Activated naive CD8-positive, alpha-beta T cell treated with anti-CD3 and anti-CD28 coated beads, Interleukin-2, amount 10 ng/mL, durations not matched to agents 7 days and 5 days (primary cell): ENCODE measurements around the gene TPX2. TPM values are rescaled to one million over a fixed set of nuclear protein-coding genes. Genes with fewer than 3 reads are reported as not detected.

Source experiments
- ATAC-seq: fragments of 150-1000 bp; cut with Tn5 transposase; one replicate; pipeline ENCODE4 v1.10.0; 2021; ENCODE audit warnings: low read depth, moderate library complexity
- POLR2A ChIA-PET: fragments of 350-600 bp; sonication (Branson Sonifier 250); formaldehyde crosslinking; loops from one replicate; lab custom pipeline; 2021; ENCODE audit warnings: antibody characterized with exemption; lab: Charles Lee
- DNase-seq: peaks from one replicate; pipeline ENCODE4 v3.0.0; 2021
- H3K27ac Mint-ChIP-seq: one replicate; pipeline ENCODE4 v1.8.0; 2022; ENCODE audit warnings: mild to moderate bottlenecking, mixed read lengths
- H3K27me3 Mint-ChIP-seq: one replicate; pipeline ENCODE4 v1.8.0; 2022; ENCODE audit warnings: mild to moderate bottlenecking, moderate library complexity, mixed read lengths
- H3K36me3 Mint-ChIP-seq: one replicate; pipeline ENCODE4 v1.8.0; 2021; ENCODE audit warnings: mild to moderate bottlenecking, mixed read lengths
- H3K4me1 Mint-ChIP-seq: one replicate; pipeline ENCODE4 v1.8.0; 2021; ENCODE audit warnings: mixed read lengths
- H3K4me3 Mint-ChIP-seq: one replicate; pipeline ENCODE4 v1.8.0; 2022; ENCODE audit warnings: mild to moderate bottlenecking, moderate library complexity, mixed read lengths
- H3K9me3 Mint-ChIP-seq: one replicate; pipeline ENCODE4 v1.8.0; 2021; ENCODE audit warnings: mixed read lengths
- total RNA-seq, 2 experiments: library from RNA; stranded (reverse); gene quantifications; one replicate each; pipeline ENCODE4 v1.2.3, GENCODE V29; 2021

Gene TPX2
- total RNA-seq, 2 experiments from 2014 or later: 111 to 114 TPM

DNA sequence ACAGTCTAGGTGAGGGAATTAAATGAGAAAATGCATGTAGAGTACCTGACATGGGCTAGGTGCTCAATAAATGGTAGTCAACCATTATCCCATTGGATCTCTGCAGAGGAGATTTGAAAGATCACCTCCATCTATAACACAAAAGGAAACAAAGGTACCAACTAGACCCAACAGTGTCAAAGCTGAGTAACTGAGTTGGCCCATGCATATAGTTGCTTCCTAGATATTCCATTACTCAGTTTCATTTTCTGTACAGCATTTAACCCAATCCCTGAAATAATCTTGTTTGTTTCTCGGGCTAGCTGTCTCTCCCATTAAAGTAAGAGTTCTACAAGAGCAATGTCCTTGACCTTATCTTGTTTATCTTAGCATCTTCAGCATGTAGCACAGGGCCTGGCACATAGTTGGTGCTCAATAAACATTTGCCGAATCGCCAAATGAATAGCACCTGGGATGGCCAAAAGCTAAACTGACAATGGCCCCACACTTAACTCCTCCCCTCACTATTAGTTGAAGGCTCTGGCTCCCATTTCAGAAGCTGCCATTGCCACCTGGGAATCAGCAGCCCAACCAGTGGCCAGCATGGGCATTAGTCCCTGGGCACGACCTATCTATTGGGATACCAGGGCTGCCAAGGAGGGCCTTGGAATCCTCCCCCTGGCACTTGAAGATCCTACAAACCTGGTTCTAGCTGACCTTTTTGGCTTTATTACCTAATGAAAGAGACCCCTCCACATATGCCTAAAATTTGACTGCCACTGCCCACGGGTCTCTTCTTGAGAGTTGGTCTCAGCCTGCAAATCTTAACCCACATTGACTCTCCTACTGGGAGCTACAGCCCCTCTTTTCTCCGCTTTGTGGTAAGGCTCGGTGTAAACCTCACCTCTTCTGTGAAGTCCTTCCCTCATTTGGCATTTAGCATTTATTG is 39.0 kb upstream of the TPX2 start:
- Mint-ChIP-seq H3K9me3 (no peaks in the 10 kb centered on the region), H3K27ac (peak overlapping the region; percentile 85), H3K4me1 (peaks cover 53% of the 10 kb centered on the region), H3K36me3 (peaks cover 37% of the 10 kb centered on the region), H3K27me3 (no peaks in the 10 kb centered on the region), H3K4me3 (no peak overlapping the region)
- ATAC-seq: no peak
- DNase-seq: no peak
- POLR2A ChIA-PET: interaction anchor here (1.1 to 3.3 kb wide), 10 partner anchors 11 to 38 kb away, joined by 3 to 12 read pairs (median 7); no protein-coding TSS in a partner anchor

DNA sequence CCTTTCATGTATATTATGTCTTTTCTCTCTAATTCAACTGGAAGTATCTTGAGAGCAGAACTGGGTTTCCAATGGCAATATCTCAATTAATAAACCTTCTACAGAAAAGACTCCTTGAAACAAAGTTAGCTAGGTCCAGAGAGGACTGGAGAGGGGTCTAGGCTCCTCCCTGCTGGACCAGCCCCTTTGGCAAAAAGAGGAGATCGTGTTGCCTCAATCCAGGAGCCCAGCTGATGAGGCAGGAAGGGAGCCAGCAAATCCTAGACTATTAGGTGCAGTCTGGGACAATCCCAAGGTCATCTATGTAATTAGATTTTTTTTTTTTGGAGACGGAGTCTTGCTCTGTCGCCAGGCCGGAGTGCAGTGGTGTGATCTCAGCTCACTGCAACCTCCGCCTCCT is 38.3 kb upstream of the TPX2 start:
- peaks cover 37% of the 10 kb centered on the region for H3K36me3 Mint-ChIP-seq
- H3K4me1 Mint-ChIP-seq: peaks cover 50% of the 10 kb centered on the region
- H3K27me3 Mint-ChIP-seq: no peaks in the 10 kb centered on the region
- ATAC-seq (no peak), DNase-seq (no peak)
- H3K4me3 Mint-ChIP-seq: no peak overlapping the region
- POLR2A ChIA-PET: interaction anchor here (1.5 to 3.3 kb wide), 5 partner anchors 10 to 26 kb away, joined by 4 to 12 read pairs (median 9); no protein-coding TSS in a partner anchor
- no peaks in the 10 kb centered on the region for H3K9me3 Mint-ChIP-seq
- H3K27ac Mint-ChIP-seq: peak overlapping the region; percentile 85

DNA sequence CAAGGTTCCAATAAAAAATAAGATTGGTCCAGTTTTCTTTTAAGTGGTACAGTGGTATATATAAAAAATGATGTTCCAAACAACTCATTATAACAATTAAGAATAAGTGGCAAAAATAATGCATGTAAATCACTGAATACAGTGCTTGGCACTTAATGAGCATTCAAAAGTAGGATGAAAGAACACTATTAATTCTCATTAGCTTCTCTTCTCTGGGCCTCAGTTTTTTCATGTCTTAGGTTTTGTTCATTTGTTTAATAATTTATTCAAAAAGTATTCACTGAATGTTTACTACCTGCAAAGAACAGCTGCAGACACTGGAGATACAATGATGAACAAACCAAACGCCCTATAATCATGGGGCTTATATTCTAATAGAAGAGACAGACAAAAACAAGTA is 37.5 kb upstream of the TPX2 start:
- Mint-ChIP-seq H3K4me1 (peaks cover 53% of the 10 kb centered on the region), H3K36me3 (peaks cover 40% of the 10 kb centered on the region), H3K4me3 (peak overlapping the region; percentile 1), H3K27ac (peak overlapping the region; percentile 47), H3K27me3 (no peaks in the 10 kb centered on the region), H3K9me3 (no peaks in the 10 kb centered on the region)
- DNase-seq (no peak), ATAC-seq (no peak)
- POLR2A ChIA-PET: interaction anchor here (0.8 to 2.6 kb wide), 2 partner anchors 16 to 24 kb away, joined by 3 to 9 read pairs; no protein-coding TSS in a partner anchor

DNA sequence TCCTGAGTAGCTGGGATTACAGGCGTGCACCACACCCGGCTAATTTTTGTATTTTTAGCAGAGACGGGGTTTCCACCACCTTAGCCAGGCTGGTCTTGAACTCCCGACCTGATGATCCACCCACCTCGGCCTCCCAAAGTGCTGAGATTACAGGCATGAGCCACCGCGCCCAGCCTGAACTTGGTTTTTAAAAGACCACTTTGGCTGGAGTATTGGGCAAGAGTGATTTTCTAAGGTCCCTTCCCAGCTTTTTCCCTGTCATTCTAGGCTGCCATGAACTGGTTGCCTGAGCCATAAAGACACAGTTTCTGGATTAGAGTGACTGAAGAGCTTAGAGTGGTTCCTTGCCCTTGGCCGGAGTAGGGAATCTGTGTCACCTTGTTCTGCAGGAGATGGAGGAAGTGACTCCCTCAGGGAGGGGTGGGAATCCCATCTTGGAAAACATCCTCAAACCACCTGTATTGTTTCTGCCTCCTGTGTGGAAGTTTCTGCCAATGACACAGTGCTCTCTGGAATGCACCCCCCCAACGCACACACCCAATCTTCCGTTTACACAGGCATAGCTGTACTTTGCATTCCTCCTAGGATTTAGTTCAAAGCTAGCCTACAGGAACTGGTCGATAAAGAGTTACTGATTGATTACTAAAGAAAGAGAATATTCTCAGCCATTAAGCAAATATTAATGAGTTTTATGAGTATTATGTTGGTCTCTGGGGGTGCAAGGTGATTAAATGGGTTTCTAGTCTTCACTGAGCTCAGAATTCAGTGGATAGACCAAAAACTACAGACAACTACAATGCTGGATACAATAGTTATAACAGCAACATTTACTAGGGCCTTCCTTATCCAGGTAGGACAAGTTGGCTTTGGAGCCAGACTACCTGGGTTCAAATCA is 34.6 kb upstream of the TPX2 start:
- no peak for DNase-seq
- POLR2A ChIA-PET: no interaction called here
- Mint-ChIP-seq H3K4me1 (peaks cover 56% of the 10 kb centered on the region), H3K9me3 (no peaks in the 10 kb centered on the region), H3K27ac (no peak overlapping the region), H3K4me3 (no peak overlapping the region), H3K27me3 (no peaks in the 10 kb centered on the region), H3K36me3 (peaks cover 56% of the 10 kb centered on the region)
- no peak for ATAC-seq

- no peaks in the 10 kb centered on the region for H3K9me3 Mint-ChIP-seq
- no peak overlapping the region for H3K27ac Mint-ChIP-seq
- POLR2A ChIA-PET: interaction anchor here (1.3 kb wide), 1 partner anchor 19 kb away, joined by 4 read pairs; no protein-coding TSS in a partner anchor
- DNase-seq (no peak), ATAC-seq (no peak)
- no peaks in the 10 kb centered on the region for H3K27me3 Mint-ChIP-seq
- peaks cover 58% of the 10 kb centered on the region for H3K36me3 Mint-ChIP-seq
- no peak overlapping the region for H3K4me3 Mint-ChIP-seq
- peaks cover 53% of the 10 kb centered on the region for H3K4me1 Mint-ChIP-seq
Measured at GRCh38 chr20:31705191-31705590, 33.9 kb upstream of the TPX2 start.

DNA sequence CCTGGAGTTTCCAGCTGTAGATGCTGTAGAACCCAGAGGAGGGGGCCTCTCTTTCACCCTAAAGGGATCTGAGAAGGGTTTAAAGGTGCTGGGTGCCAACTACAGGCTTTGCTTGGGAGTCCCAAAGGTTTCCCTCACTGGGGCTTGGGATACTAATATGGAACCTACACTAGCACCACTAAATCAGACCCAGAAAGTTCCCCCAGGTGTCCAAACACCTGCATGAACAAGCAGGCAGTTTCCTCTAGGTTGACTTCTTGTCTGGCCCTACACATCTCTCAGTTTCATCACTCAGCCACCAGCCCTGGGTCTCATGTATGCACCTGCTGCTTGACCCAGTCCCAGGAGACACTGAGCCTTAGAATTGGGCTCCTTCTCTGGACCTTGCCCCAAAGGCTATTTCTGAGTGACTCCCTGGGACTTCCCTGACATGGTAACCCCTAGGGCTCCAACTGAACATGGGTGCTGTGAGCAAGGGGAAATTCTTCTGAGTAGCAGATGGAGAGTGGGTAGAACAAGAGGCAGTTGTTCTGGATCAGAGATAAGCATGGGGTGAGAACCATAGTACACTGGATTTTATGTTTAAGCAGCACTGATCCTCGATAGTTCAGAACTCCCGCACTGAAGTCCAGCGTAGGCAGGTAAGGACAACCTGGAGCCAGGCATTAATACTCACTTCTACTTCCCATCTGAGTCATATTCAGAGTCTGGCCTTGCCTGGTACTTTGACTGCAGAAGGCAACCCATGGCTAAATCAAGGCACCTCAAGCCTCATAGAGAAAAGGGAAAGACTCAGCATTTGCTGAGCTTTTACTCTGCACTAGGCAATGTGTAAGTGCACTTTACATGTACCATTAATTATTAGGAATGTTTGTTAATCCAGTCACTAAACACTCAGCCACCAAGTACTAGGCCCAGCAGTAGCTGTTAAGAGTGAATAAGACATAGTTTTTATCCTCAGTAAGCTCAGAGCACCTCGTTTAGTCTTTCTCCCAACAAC is 33.2 kb upstream of the TPX2 start:
- Mint-ChIP-seq H3K4me3 (no peak overlapping the region), H3K4me1 (peaks cover 52% of the 10 kb centered on the region), H3K9me3 (no peaks in the 10 kb centered on the region), H3K27me3 (no peaks in the 10 kb centered on the region), H3K36me3 (peaks cover 54% of the 10 kb centered on the region), H3K27ac (peak overlapping the region; percentile 11)
- POLR2A ChIA-PET: interaction anchor here (1.0 to 1.3 kb wide), 2 partner anchors 18 to 30 kb away, joined by 3 to 4 read pairs; no protein-coding TSS in a partner anchor
- no peak for ATAC-seq
- no peak for DNase-seq

DNA sequence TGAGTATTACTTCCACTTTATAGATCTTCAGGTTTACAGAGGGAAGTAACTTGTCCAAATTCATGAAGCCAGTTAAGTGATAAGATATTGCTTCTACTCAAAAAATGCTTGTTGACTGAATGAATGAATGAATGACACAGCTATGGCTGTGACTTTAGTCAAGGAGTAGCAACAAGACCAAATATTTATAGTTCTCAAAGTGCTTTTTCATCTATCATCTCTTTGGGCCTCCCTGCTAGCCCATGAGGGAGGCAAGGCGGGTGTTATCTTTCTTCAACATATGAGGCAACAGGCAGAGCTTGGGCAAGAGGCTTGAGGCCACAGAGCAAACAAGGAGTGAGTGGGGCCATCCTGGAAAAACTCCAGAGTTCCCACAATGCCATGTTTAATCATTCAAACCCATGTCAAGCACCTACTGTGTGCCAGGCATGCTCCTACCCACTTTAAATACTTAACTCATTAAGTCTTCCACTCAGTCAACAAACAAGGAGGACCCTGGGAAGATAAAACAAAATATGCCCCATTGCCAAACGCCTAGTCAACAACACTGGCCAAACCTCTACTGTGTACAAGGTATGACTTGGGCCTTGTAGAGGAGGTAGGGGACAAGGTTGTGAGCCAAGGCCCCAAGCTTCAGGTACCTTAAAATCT is 32.4 kb upstream of the TPX2 start:
- POLR2A ChIA-PET: interaction anchor here (0.7 to 1.3 kb wide), 4 partner anchors 17 to 905 kb away, joined by 3 to 6 read pairs (median 5); no protein-coding TSS in a partner anchor
- H3K4me1 Mint-ChIP-seq: peaks cover 52% of the 10 kb centered on the region
- H3K9me3 Mint-ChIP-seq: no peaks in the 10 kb centered on the region
- DNase-seq (no peak), ATAC-seq (no peak)
- peak overlapping the region; percentile 9 for H3K27ac Mint-ChIP-seq
- H3K4me3 Mint-ChIP-seq: no peak overlapping the region
- no peaks in the 10 kb centered on the region for H3K27me3 Mint-ChIP-seq
- peaks cover 55% of the 10 kb centered on the region for H3K36me3 Mint-ChIP-seq

- Mint-ChIP-seq H3K36me3 (peaks cover 54% of the 10 kb centered on the region), H3K4me1 (peaks cover 48% of the 10 kb centered on the region), H3K27ac (no peak overlapping the region), H3K9me3 (no peaks in the 10 kb centered on the region), H3K27me3 (no peaks in the 10 kb centered on the region), H3K4me3 (no peak overlapping the region)
- no peak for ATAC-seq
- POLR2A ChIA-PET: interaction anchor here (0.7 to 2.2 kb wide), 3 partner anchors 12 to 904 kb away, joined by 6 to 7 read pairs (median 6); no protein-coding TSS in a partner anchor
- DNase-seq: no peak
Measured at GRCh38 chr20:31707258-31707615, 31.9 kb upstream of the TPX2 start.

DNA sequence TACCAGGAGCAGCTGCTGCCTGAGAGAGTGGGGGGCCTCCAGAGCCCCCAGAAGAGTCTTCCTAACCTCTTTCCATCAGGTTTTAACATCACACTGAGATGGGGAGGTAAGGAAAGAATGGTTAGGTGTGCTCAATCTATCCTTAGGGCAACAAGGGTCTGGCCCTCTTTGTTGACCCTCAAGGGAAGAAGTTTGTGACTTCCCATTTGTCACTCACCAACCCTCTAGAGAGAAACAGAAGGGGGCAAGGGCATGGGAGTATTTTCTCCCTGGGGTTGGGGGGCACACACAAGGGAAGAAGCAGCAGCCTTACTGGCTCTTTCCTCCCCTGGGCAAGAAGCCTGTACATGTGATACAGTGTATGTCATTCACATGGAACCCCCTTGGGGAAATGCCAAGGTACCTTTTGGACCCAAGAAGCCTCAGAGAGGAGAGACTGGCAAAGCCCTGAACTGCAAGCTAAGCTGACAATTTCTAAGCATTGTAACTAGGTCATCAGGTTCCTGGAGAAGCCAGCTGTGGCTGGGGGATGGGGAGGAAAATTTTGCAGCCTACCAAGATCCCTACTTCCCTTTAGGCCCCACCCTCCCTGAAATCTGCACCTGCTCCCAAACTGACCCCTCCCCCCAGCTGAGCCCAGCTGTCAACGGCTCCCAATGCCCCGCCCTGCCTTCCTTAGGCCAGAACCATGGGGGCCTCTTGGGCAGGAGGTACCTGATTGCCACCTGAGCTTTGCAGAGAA is 30.9 kb upstream of the TPX2 start:
- Mint-ChIP-seq H3K9me3 (no peaks in the 10 kb centered on the region), H3K27me3 (no peaks in the 10 kb centered on the region), H3K27ac (peak overlapping the region; percentile 30), H3K4me1 (peaks cover 57% of the 10 kb centered on the region), H3K4me3 (no peak overlapping the region), H3K36me3 (peaks cover 58% of the 10 kb centered on the region)
- DNase-seq (no peak), ATAC-seq (no peak)
- POLR2A ChIA-PET: interaction anchor here (1.3 to 2.2 kb wide), 3 partner anchors 11 to 34 kb away, joined by 4 to 7 read pairs (median 4); partner anchors contain the start of gene BCL2L1

GRCh38 chr20:31708736-31709534 is 30.2 kb upstream of the TPX2 start:
- H3K9me3 Mint-ChIP-seq: no peaks in the 10 kb centered on the region
- ATAC-seq (no peak), DNase-seq (no peak)
- H3K4me3 Mint-ChIP-seq: peak overlapping the region; percentile 56
- POLR2A ChIA-PET: interaction anchor here (0.7 to 2.2 kb wide), 4 partner anchors 10 to 42 kb away, joined by 3 to 7 read pairs (median 4); partner anchors contain the start of gene BCL2L1
- peak overlapping the region; percentile 82 for H3K27ac Mint-ChIP-seq
- no peaks in the 10 kb centered on the region for H3K27me3 Mint-ChIP-seq
- peaks cover 62% of the 10 kb centered on the region for H3K4me1 Mint-ChIP-seq
- H3K36me3 Mint-ChIP-seq: peaks cover 60% of the 10 kb centered on the region
